ENCODE results near the gene CFAP251. TPM values are rescaled to one million over a fixed set of nuclear protein-coding genes. Genes with fewer than 3 reads are reported as not detected.
"Not testable (repeated sequence)": the region's sequence is repeated elsewhere in the genome, so short reads cannot be mapped to it uniquely, and the experiment has no call there.

Gene CFAP251
- total RNA-seq, 1 experiment from 2014 or later: 2.6 TPM

DNA sequence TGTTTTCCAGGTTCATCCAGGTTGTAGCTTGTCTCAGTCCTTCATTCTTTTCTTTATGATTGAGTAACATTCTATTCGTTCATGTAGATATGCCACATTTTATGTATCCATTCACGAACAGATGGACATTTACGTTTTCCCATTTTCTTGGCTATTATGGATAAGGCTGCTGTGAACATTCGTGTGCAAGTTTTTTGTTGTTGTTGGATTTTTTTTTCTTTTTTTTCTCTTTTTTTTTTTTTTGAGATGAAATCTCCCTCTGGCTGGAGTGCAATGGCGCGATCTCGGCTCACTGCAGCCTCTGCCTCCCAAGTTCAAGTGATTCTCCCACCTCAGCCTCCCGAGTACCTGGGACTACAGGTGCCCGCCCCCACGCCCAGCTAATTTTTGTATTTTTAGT is 70.1 kb downstream of the CFAP251 start:
- H3K4me3 ChIP-seq (replicated peaks in 1 of 2; ENCODE audit: low read depth in 1 of 2, low read length in 2 of 2); H2AFZ ChIP-seq (ENCODE audit: low read depth, low read length, poor library complexity, severe bottlenecking); H3K36me3 ChIP-seq (ENCODE audit: control insufficient read depth in 1 of 2, insufficient read depth in 2 of 2, low read length in 2 of 2); POLR2A ChIA-PET; H3K4me1 ChIP-seq (ENCODE audit: control insufficient read depth in 1 of 2, insufficient read depth in 2 of 2, low read length in 2 of 2); H3K27ac ChIP-seq (ENCODE audit: low read depth, low read length); H3K9me3 ChIP-seq (ENCODE audit: control insufficient read depth in 1 of 2, insufficient read depth in 1 of 2, low read depth in 1 of 2, low read length in 2 of 2); H3K27me3 ChIP-seq (ENCODE audit: insufficient read depth, low read length); H4K20me1 ChIP-seq (ENCODE audit: insufficient read depth); H3K4me2 ChIP-seq (ENCODE audit: low read length); CTCF ChIA-PET; H3K9ac ChIP-seq (ENCODE audit: low read length); BruUV-seq (replicated peaks); RAD21 ChIA-PET (ENCODE audit: low non-redundant PET in 1 of 2, low total read pairs in 2 of 2, uncharacterized antibody in 2 of 2, unreplicated experiment in 2 of 2); intact Hi-C loops (cut with micrococcal nuclease); H3K9me2 ChIP-seq (ENCODE audit: insufficient read depth); H3K79me2 ChIP-seq (ENCODE audit: insufficient read depth, low read length); DNase-seq (ENCODE audit: low read depth, low spot score); ATAC-seq: not testable (repeated sequence)

DNA sequence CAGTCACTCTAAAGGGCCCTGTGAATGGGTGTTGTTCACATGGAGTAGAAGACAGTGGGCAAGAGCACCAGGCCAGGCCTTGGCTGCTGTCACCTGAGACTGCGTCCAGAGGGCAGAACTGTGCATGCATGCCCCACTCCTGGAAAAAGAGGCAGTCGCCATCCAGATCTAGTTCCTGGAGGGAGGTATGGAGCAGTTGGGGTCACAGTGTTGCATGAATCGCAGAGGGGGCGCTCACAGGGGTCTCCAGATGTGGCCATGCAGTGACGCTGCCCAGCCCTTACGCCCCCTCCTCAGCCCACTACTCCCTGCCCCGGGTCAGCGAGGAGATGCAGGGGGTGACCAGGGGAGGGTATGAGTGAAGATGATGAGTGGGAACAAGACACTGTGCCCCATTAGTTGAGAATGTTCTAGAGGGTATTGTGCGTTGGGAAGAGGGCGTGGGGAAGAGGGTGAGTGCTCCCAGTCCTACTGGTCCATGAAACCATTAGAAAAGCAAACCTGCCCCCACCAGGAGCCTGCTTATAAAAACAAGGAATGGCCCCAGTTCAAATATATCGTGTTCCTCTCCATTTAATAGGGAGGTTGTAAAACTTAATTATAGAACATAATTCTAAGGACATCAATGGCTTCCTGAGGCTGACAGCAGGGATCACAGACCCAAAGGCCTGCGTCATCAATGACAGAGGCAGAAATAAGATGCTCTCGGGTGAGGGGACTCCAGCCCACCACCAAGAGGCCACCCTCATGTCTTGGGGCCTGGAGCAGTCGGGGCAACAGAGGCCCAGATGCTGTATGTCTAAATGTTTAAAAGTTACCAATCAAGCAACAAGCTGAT is 71.1 kb downstream of the CFAP251 start:
- H3K27ac ChIP-seq (ENCODE audit: low read depth, low read length): no peak overlapping the region
- no peaks in the 10 kb centered on the region for H3K9me2 ChIP-seq (ENCODE audit: insufficient read depth)
- ATAC-seq: no peak
- ChIA-PET POLR2A (no interaction called here), CTCF (no interaction called here), RAD21 (ENCODE audit: low non-redundant PET in 1 of 2, low total read pairs in 2 of 2, uncharacterized antibody in 2 of 2, unreplicated experiment in 2 of 2) (no interaction called here)
- H4K20me1 ChIP-seq (ENCODE audit: insufficient read depth): no peaks in the 10 kb centered on the region
- intact Hi-C loops (cut with micrococcal nuclease): no loop called here
- H3K4me3 ChIP-seq (replicated peaks in 1 of 2; ENCODE audit: low read depth in 1 of 2, low read length in 2 of 2): no peak overlapping the region
- H3K9me3 ChIP-seq (ENCODE audit: control insufficient read depth in 1 of 2, insufficient read depth in 1 of 2, low read depth in 1 of 2, low read length in 2 of 2): no peaks in the 10 kb centered on the region
- H2AFZ ChIP-seq (ENCODE audit: low read depth, low read length, poor library complexity, severe bottlenecking): no peak overlapping the region
- H3K27me3 ChIP-seq (ENCODE audit: insufficient read depth, low read length): no peaks in the 10 kb centered on the region
- H3K4me1 ChIP-seq (ENCODE audit: control insufficient read depth in 1 of 2, insufficient read depth in 2 of 2, low read length in 2 of 2): no peaks in the 10 kb centered on the region
- no peaks in the 10 kb centered on the region for H3K36me3 ChIP-seq (ENCODE audit: control insufficient read depth in 1 of 2, insufficient read depth in 2 of 2, low read length in 2 of 2)
- no peak overlapping the region for H3K4me2 ChIP-seq (ENCODE audit: low read length)
- DNase-seq (ENCODE audit: low read depth, low spot score): no peak
- H3K9ac ChIP-seq (ENCODE audit: low read length): no peak overlapping the region
- H3K79me2 ChIP-seq (ENCODE audit: insufficient read depth, low read length): no peaks in the 10 kb centered on the region
- TF ChIP-seq RAD21 (IDR thresholded peaks at IDR 0.05; ENCODE audit: low read depth) (no peak), FOSL1 (IDR thresholded peaks at IDR 0.05; ENCODE audit: low read depth) (no peak), ATF3 (IDR thresholded peaks at IDR 0.05) (no peak), CTCF (IDR thresholded peaks at IDR 0.05 in 2 of 3, conservative IDR thresholded peaks at IDR 0.05 in 1 of 3; ENCODE audit: borderline replicate concordance in 1 of 3, insufficient read depth in 1 of 3, low read depth in 2 of 3, low read length in 2 of 3) (no peak)
- BruUV-seq (replicated peaks): no TSS peak

Data from HCT116 (cell line).